ENCODE measurements around the gene MUC20. TPM values are rescaled to one million over a fixed set of nuclear protein-coding genes. Genes with fewer than 3 reads are reported as not detected.
"Not testable (repeated sequence)": the region's sequence is repeated elsewhere in the genome, so short reads cannot be mapped to it uniquely, and the experiment has no call there.

MUC20 gene
- total RNA-seq, 6 experiments from 2014 or later, result 0.11 to 0.17 (median 0.14) TPM; not detected in 3

GRCh38 chr3:195724363-195724762 is 3.6 kb downstream of the MUC20 start:
- not testable (repeated sequence) for H3K27ac Mint-ChIP-seq; H3K4me1 Mint-ChIP-seq (ENCODE audit: low read depth); H3K9me3 Mint-ChIP-seq; DNase-seq; H3K36me3 Mint-ChIP-seq (ENCODE audit: low read depth); H3K4me3 Mint-ChIP-seq
- peaks cover 14% of the 10 kb centered on the region for H3K27me3 Mint-ChIP-seq (ENCODE audit: insufficient read depth)

GRCh38 chr3:195725916-195726740 is 5.3 kb downstream of the MUC20 start:
- not testable (repeated sequence) for H3K36me3 Mint-ChIP-seq (ENCODE audit: low read depth); H3K9me3 Mint-ChIP-seq; H3K4me1 Mint-ChIP-seq (ENCODE audit: low read depth); H3K4me3 Mint-ChIP-seq; DNase-seq; H3K27ac Mint-ChIP-seq
- H3K27me3 Mint-ChIP-seq (ENCODE audit: insufficient read depth), result peaks cover 19% of the 10 kb centered on the region

GRCh38 chr3:195727606-195728195 is 6.9 kb downstream of the MUC20 start:
- Mint-ChIP-seq H3K4me1 (ENCODE audit: low read depth) (no peaks in the 10 kb centered on the region), H3K9me3 (no peaks in the 10 kb centered on the region), H3K27me3 (ENCODE audit: insufficient read depth) (peaks cover 21% of the 10 kb centered on the region), H3K36me3 (ENCODE audit: low read depth) (no peaks in the 10 kb centered on the region), H3K27ac (no peak overlapping the region), H3K4me3 (no peak overlapping the region)
- no peak for TF ChIP-seq CTCF (IDR thresholded peaks at IDR 0.05)
- DNase-seq, result no peak

- H3K27me3 Mint-ChIP-seq (ENCODE audit: insufficient read depth), result peaks cover 21% of the 10 kb centered on the region
- not testable (repeated sequence) for H3K36me3 Mint-ChIP-seq (ENCODE audit: low read depth); H3K4me1 Mint-ChIP-seq (ENCODE audit: low read depth); DNase-seq; H3K9me3 Mint-ChIP-seq; H3K4me3 Mint-ChIP-seq; H3K27ac Mint-ChIP-seq
These were observed 8.0 kb downstream of the MUC20 start for GRCh38 chr3:195728789-195729188.

- Mint-ChIP-seq H3K27ac (no peak overlapping the region), H3K27me3 (ENCODE audit: insufficient read depth) (peaks cover 23% of the 10 kb centered on the region), H3K4me1 (ENCODE audit: low read depth) (no peaks in the 10 kb centered on the region), H3K4me3 (no peak overlapping the region), H3K9me3 (no peaks in the 10 kb centered on the region), H3K36me3 (ENCODE audit: low read depth) (no peaks in the 10 kb centered on the region)
- no peak for DNase-seq
- no peak for TF ChIP-seq CTCF (IDR thresholded peaks at IDR 0.05)
These were observed 8.9 kb downstream of the MUC20 start for GRCh38 chr3:195729476-195730251.

GRCh38 chr3:195731356-195731905 is 10.7 kb downstream of the MUC20 start:
- no peak for TF ChIP-seq CTCF (IDR thresholded peaks at IDR 0.05)
- H3K27ac Mint-ChIP-seq, result no peak overlapping the region
- H3K9me3 Mint-ChIP-seq, result no peaks in the 10 kb centered on the region
- no peaks in the 10 kb centered on the region for H3K36me3 Mint-ChIP-seq (ENCODE audit: low read depth)
- DNase-seq, result no peak
- H3K4me3 Mint-ChIP-seq, result no peak overlapping the region
- no peaks in the 10 kb centered on the region for H3K4me1 Mint-ChIP-seq (ENCODE audit: low read depth)
- peaks cover 23% of the 10 kb centered on the region for H3K27me3 Mint-ChIP-seq (ENCODE audit: insufficient read depth)

All from HFFc6 (cell line).